Measurements from ENCODE around the gene ACACA.

- TF ChIP-seq GATA2 (IDR thresholded peaks at IDR 0.05; ENCODE audit: low read depth, low read length) (no peak), GATA3 (IDR thresholded peaks at IDR 0.05; ENCODE audit: low read depth, low read length) (no peak)
Observed at GRCh38 chr17:37214416-37214815, 192.2 kb downstream of the ACACA start.

Measured in SH-SY5Y (cell line).